T follicular helper cell (primary cell): ENCODE data around the gene ADGRB3.

Source experiments
- DNase-seq: peaks from one replicate; pipeline ENCODE4 v3.0.0-alpha.2; 2020; ENCODE audit warnings: low read depth
- total RNA-seq, 2 experiments: gene quantifications; one replicate each; lab custom pipeline; 2026; lab: John Stamatoyannopoulos, UW

Gene ADGRB3
- total RNA-seq, result 0 to 0.04 reads per million in 2 experiments

DNA sequence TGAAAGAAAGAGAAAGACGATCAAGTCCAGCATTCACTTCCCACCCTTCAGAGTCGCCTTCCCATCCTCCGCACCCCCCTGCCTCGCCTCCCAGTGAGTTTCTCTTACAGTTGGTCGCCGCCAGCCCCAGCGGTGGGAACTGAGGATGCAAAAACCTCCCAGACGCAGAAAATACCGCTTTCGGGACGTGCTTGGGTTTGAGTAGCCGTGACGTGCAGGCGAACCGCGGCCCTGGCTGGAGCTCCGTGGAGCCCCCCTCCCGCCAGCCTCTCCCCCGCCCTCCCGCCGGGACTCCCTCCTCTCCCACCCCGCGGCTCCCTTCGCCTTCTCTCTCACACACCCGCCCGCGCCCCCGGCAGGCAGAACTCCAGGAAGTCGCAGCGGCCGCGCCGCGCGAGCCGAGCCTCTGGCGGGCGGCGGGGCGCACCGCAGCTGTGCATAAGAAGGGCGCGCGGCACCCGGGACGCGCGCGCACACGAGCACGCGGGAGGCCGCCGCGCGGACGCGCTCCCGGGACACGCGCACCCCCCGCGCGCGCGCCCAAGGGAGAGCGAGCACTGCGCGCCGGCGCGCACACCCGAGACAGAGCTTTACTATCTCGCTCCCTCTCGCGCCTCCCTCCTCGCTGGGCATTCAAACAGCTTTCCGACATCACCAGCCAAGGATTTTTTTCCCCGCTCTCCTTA lies at the start of gene ADGRB3:
Gene ADGRB3 (plus strand): TSS at position 557 of the 686 bp plus-strand sequence. CDS start 3,394 bp downstream, outside the sequence.
- DNase-seq, result peak; percentile 25

DNA sequence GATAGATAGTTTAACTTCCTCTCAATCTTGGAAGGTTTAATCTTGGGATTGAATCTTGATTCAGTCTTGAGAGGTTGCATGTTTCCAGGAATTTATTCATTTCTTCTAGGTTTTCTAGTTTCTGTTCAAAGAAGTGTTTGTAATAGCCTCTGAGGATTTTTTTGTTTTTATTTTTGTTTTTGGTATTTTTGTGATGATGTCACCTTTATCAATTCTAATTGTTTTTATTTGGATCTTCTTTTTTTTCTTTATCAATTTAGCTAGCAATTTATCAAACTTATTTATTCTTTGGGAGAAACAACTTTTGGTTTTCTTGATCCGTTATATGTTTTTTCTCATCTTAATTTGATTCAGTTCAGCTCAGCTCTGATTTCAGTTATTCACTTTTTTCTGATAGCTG lies 41.5 kb upstream of the ADGRB3 start:
- no peak for DNase-seq

DNA sequence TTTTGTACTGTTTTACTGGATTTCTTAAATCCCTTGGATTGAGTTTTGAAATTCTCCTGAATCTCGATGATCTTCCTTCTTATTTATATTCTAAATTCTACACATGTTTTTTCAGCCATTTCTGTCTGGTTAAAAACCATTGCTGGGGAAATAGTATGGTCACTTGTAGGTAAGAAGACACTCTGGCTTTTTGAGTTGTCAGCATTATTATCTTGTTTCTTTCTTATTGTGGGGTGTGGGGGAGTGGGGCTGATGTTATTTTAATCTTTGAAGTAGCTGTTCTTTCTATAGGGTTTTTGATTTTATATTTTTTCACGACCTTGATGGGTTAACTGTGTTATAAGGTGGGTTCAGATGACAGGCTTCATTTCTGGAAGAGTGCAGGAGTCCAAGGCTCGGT lies 37.4 kb upstream of the ADGRB3 start:
- no peak for DNase-seq

DNA sequence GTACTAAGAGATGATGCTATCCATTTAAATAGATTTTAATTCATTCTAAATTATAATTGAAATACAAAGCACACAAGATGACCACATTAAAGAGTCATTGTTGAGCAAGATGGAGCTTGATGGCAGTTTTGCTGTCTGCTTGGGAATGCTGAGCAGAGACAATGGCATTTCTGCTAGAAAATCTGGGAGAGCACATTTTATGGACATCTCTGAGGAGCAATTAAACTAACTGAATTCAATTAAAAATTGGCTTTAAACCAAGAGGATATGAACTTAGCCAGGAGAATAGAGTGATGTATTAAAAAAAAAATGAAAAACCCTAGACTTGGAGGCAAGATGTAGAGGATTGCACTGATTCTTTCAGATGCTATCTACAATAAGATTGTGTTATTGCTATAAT lies 19.1 kb upstream of the ADGRB3 start:
- no peak for DNase-seq

DNA sequence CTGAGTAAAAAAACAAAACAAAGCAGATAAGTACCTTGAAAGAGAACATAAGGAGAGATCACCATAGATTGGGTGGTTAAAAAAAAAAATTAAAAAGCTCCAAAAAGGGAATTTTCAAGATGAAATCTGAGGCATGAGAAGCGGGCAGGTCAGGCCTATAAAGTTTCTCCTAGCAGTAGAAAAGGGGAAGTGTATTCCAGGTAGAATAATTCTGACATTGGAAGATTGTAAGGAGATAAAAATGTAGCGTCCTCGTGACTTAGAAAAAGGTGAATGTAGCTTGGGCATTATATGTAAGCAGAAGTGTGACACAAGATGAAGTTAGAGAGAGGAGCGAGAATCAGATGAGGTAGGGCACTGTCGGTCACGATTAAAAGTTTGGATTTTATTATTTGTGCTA lies 9.1 kb upstream of the ADGRB3 start:
- no peak for DNase-seq

DNA sequence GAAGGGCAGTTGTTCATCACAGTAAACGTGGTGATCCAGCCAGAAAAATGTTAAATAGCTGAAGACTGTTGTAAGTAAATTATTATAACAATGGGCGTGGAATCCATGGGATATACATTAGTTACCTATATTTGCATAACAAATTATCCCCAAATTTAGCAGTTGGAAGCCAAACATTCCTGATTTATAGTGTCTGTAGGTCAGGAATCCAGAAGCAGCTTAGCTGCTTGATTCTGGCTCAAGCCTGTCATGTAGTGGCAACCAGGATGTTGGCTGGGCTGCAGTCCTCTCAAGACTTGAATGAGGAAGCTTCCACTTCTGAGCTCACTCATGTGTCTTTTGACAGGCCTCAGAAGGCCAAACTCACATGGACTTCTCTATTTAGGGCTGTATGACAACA lies 6.9 kb upstream of the ADGRB3 start:
- no peak for DNase-seq

DNA sequence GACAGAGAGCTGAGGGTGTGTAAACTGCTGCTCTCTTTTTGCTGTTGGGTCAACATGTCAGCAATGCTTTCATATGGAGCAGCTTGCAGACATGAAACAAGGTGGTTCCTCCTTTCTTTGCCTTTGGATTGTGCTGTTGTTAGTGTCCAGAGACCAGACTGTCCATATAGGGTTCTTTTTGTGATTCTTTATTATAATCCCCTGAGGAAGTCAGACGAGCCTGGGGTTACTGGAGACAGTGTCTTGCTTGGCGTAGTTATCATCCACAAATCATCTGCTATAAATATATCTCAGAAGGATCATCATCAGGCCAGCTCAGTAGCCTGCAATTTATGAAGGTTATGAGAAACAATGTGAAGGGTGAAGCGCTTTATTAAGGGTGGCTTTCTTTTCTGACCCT lies 2.3 kb upstream of the ADGRB3 start:
- DNase-seq, result no peak

DNA sequence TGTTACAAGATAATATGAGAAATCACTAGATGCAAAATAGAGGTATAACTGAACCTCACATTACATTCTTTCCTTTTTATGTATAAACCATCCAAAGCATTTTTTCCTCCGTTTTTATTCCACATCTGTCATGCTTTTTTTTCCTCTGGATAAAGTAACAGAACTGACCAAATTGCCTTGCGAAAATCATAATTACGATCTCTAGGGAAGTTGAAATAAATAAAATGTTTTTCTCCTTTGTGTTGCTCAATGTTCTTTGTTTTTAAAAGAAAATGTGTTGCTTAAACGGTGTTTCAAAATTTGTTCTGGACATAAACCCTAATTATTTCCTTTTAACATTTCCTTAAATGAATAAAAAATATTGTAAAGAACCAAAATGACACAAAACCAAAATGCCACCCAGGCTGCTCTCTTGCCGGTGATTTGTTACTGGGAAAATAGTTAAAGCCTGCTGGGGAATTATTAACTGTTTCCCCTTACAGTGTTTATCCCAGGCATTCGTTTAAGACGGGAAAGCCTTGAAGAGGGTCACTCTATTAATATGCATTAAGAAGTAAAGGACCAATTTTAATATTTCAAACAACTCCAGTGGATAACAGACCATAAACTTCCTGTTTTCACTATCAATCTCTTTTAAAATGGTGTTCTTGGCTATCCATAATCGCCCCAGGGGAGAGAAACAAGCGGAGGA lies 1.7 kb upstream of the ADGRB3 start:
- DNase-seq, result no peak

DNA sequence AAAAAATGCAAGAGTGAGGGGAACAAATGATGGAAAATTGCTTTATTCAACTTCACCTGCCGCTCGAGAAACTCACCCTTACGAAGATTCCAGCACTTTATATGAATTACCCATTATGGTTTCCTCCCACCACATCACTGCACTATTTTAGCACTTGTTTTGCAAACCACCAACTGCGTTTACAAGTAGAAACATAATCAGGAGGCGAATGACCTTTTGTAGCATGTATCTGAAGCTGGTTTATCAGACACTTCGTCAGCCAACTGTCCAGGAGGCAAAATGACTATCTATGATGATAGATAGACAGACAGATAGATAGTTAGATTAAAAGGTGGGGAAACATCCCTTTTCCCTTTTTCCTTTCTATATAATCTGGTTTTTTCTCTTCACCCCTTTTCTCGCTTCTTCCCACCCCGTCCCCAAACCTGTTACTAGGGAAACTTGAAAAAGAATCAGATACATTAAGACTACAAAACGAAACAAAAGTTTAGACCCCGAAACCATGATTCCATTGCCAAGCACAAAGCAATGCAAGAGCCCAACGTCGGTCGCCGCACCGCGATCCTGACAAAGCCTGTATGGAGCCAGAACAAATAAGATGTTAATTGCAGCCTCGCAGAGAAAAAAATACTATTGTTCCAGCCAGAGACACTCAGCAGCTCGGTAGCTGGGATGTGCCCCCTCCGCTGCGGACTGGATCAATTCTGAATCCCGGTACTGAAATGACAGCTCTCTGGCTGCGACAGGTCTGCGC lies 933 bp upstream of the ADGRB3 start:
- no peak for DNase-seq

DNA sequence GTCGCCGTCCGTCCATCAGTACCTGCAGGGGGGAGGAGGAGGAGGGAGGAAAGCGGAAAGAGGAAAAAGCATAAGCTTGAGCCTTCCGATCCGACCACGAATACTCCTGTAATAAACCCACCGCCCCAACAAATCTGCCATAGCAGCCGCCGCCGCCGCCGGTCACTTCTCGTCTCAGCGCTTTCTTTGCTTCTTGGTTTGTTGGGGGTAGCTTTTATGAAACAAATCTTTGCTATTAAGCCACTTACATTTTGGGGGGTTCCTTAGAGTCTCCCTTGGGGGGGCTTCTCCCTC lies 277 bp downstream of the ADGRB3 start:
- DNase-seq, result no peak

DNA sequence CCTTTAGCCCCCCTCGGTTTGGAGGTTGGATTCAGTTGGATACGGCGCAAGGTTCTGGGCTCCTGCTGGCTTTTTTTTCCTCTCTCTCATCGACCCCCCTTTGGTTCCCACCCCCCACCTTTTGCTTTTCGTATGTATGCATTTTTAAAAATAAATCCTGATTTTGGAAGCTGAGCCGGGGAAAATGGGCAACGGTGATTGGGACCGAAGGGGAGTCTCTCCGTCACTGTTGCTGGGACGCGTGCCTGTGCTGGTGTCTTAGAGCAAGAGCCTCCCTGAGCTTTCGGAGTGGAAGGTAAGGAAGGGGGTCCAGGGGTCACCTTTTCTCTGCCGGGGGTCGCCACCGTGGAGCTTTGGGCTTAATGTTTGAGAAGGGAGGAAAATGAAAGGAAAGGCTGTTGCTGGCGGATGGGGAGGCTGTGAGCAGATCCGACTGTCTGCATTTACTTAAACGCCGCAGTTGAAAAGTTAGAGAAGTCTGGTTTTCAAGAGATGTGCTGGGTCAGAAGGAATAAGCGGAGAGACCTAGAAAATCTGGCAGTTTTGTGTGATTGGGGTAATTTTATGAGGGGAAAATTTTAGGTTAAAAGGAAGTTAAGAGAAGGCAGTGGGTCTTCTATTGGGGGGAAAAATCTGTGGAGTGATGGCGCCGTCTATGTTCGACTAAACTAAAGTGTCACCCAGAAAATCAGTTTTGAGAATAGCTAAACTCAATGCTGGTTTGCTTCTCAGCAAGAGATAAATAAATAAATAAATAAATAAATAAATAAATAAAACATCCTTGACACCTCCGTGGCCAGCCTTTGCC lies 828 bp downstream of the ADGRB3 start:
- no peak for DNase-seq

DNA sequence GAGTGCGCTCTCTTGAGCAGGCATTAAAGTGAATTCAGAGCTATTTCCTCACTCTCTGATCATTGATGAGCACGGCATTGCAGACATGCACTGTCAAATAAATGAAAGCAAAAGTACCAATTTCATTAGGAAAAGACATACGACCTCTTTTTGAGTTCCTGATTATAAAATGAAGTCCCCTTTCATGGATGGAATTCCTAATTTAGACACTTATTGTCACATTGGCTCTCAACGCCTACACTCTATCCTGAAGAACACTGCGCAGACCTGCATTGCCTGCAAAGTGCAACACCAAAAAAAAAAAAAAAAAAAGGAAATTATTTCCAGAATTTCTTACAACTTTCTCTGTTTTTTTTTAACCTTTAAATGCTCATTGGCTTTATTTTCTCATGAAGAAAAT lies 1.6 kb downstream of the ADGRB3 start:
- DNase-seq, result no peak

DNA sequence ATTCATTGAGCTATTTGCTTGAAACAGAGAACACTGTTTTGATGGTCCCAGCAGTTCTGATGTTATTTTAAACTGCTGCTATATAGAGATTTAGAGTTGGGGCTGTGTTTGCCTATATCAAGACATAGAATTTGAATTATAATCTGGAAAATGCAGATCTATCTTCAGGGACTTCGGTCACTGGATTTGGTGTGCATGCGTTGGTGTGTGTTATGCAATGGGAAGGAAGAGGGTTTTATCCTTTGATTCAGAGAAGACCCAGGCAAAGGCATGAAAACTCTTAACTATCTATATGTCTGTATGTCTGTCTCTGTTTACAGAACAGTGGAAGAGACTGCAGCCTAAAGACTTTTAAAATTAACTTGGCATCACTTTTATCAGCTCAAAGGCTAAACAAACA lies 2.0 kb downstream of the ADGRB3 start:
- no peak for DNase-seq

DNA sequence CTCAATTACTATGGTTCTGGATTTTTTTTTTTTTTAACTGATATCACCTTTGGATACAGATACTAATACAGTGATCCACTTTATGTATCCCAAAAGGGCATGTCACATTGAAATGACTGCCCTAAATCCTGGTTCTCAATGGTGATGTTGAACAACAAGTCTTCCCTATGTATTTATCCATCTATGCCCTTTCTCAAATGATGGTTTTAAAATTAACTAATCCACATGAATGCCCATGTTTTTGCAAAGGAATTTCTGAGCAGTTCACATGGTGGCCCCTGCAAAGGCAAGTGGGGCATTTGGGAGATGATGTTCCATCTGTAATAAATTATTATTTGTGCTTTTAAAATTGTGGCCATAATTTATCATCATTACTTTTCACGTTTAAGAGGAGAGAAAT lies 2.7 kb downstream of the ADGRB3 start:
- no peak for DNase-seq

DNA sequence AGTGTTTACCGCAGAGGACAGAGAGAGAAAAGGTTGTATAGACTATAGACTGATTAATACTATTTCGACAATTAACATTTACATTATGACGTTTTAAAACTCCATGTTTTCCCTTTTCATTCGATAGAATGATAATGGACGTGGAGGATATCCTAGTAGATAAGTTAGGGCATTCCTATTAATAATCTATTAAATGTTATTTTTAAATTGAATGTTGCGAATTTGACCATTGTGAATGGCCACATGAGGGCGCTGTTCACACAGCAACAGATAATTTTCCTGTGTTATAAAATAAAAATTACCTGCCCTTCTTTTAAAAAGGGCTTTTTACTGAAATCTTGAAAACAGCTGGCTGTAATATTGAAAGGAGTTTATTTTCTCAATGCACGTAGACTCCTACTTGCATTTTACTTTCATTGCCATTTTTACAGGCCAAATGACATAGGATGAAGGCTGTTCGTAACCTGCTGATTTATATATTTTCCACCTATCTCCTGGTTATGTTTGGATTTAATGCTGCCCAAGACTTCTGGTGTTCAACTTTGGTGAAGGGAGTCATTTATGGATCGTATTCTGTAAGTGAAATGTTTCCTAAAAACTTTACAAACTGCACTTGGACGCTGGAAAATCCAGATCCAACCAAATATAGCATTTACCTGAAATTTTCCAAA lies 3.3 kb downstream of the ADGRB3 start:
- peak; percentile 6 for DNase-seq

DNA sequence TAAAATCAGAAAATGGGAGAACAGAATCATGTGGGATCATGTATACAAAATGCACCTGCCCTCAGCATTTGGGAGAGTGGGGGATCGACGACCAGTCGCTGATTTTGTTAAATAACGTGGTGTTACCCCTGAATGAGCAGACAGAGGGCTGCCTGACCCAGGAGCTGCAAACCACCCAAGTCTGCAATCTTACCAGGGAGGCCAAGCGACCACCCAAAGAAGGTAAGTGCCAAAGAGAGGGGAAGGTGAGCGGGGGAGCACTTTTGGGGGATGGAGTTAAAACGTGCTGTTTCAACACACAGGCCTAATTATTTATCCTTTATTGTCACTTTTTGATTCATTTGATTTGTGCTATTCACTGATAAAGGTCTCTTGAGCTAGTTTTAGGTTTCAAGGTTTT lies 4.1 kb downstream of the ADGRB3 start:
- no peak for DNase-seq

DNA sequence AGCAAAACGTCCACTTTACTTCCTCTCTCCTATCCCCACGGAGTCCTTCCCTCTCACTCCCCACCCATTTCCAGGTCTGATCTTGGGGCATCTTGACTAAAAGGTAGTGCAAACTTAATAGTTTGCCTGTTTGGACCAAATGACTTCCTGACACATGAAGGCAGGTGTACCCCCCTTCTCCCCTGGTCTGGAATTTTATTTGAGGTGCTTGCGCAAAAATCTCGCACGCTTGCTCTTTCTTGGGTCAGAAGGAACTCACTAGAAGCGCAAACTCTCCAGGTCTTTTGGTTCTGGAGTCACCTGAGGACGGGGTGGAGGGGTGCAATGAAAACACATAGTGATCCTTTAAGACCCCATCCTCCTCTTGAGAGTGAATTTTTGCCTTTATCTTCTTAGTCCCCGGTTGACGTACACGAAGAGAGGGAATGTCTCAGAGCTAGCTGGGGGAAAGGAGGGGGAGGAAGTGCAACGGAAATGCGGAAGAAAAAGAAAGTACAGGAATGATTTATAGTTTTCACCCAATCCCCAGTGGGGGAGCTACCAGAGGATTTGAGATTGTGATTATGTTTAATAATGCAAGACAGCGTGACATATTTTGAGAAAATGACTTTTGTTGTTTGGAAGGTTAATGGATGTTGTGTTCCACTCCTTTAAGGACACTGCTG lies 4.9 kb downstream of the ADGRB3 start:
- DNase-seq, result no peak

DNA sequence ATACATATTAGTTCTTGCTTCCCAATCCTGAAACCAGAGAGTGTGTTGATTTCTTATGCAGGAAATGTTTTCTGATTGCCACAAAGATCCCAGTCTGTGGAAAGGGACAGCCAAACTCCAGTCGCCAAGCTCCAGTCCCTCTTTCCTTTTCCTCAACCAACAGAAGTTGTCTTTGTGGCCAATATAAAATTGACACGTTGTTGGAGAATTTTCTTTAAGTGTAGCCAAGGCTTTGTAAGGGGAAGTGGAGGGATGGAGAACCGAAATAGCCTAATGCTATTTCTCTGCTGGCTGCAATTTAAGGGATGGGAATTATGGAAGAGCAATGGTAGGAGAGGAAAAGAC lies 5.4 kb downstream of the ADGRB3 start:
- no peak for DNase-seq

DNA sequence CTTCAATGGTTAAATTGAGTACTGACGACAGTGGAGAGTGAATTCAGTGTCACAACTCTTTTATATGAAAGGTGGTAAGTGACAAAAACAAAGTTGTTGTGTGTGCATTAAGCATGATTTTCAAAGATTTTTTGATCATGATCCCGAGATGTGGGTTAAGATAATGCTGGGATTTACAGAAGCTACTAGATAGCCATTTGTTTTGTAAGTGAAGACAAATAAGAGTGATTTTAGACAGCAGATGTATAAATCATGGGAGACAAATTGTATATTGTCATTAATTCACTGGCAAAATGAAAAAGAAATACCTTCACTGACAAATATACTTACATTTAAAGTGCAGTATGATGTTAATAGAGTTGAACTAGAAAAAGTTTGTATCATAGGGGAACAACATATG lies 6.1 kb downstream of the ADGRB3 start:
- DNase-seq, result no peak

DNA sequence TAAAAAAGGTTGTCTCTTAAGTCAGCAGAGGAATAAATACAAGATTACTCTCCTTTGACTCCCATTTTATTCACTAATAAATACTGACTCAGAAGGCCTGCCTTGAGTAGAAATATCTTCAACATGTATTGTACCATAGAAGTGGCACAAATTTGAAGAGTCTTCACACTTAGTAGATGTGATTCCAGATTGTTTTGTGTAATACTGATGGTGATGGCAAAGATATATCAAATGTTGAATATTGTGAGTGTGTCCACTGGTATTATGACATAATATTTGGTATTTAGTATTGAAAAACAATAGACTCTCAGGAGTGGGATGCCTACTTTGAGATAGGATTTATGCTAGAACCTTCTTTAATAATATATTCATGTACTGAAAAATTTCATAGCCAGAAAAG lies 7.0 kb downstream of the ADGRB3 start:
- no peak for DNase-seq

DNA sequence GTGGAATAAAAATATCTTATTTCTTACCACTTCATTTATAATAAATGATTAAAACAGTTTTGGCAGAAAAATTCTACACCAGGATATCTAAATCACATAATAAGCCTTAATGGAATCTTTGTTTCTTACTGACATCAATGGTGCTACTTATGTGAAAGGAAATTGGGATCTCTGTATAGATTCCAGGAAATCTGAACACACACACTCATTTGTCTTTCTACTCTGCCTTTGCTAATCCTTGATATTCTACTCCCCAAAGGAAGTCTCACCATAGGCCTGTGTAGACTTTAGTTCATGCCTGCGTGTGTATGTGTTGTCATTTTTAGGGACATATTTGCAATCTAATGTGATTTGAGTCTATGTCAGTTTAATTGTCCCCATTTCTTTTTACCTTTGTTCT lies 7.9 kb downstream of the ADGRB3 start:
- DNase-seq, result no peak
